Trophoblast cell (in vitro differentiated cells and primary cell): ENCODE results near the gene OR2T35.

Experiments
- DNase-seq, 2 donors: peaks; one replicate each; pipeline ENCODE4 v3.0.0-alpha.2; 2016
- H2AFZ ChIP-seq: 2 replicates; pipeline ENCODE4 v1.6.1; 2013; ENCODE audit warnings: low read length, moderate library complexity, mild to moderate bottlenecking; ENCODE audit not compliant: insufficient read depth, poor library complexity
- H2AK5ac ChIP-seq: 2 replicates; pipeline ENCODE4 v1.6.1; 2013; ENCODE audit warnings: mild to moderate bottlenecking, low read length
- H2BK120ac ChIP-seq: 2 replicates; pipeline ENCODE4 v1.6.1; 2013; ENCODE audit warnings: low read length, mild to moderate bottlenecking, moderate library complexity; ENCODE audit not compliant: insufficient read depth, poor library complexity
- H2BK12ac ChIP-seq: 2 replicates; pipeline ENCODE4 v1.6.1; 2013; ENCODE audit warnings: mild to moderate bottlenecking, low read length, moderate library complexity
- H2BK5ac ChIP-seq: 2 replicates; pipeline ENCODE4 v1.6.1; 2013; ENCODE audit warnings: low read length, low read depth, moderate library complexity, mild to moderate bottlenecking; ENCODE audit not compliant: poor library complexity
- H3K14ac ChIP-seq: 2 replicates; pipeline ENCODE4 v1.6.1; 2013; ENCODE audit warnings: mild to moderate bottlenecking, low read length
- H3K18ac ChIP-seq: 2 replicates; pipeline ENCODE4 v1.6.1; 2013; ENCODE audit warnings: mild to moderate bottlenecking, low read length
- H3K23ac ChIP-seq: 2 replicates; pipeline ENCODE4 v1.6.1; 2013; ENCODE audit warnings: low read length
- H3K27ac ChIP-seq: 2 replicates; pipeline ENCODE4 v1.5.1; 2013; ENCODE audit warnings: low read depth, mild to moderate bottlenecking, inconsistent platforms, low read length, moderate library complexity
- H3K27me3 ChIP-seq: 2 replicates; pipeline ENCODE4 v1.6.1; 2013; ENCODE audit warnings: inconsistent platforms, mild to moderate bottlenecking, low read length, moderate library complexity; ENCODE audit not compliant: insufficient read depth
- H3K36me3 ChIP-seq, 2 experiments: 1 replicate in 1 of 2; 2 replicates in 1 of 2; pipeline ENCODE4 v1.6.1; 2013; ENCODE audit warnings: low read length in 2 of 2, mild to moderate bottlenecking in 2 of 2, moderate library complexity in 1 of 2; ENCODE audit not compliant: insufficient read depth in 2 of 2, control insufficient read depth in 1 of 2
- H3K4ac ChIP-seq: 2 replicates; pipeline ENCODE4 v1.6.1; 2013; ENCODE audit warnings: low read depth, mild to moderate bottlenecking, low read length, moderate library complexity
- H3K4me1 ChIP-seq, 2 experiments: 1 replicate in 1 of 2; 2 replicates in 1 of 2; pipeline ENCODE4 v1.6.1; 2013; ENCODE audit warnings: low read length in 2 of 2, mild to moderate bottlenecking in 2 of 2, moderate library complexity in 1 of 2; ENCODE audit not compliant: insufficient read depth in 2 of 2, control insufficient read depth in 1 of 2
- H3K4me2 ChIP-seq: 2 replicates; pipeline ENCODE4 v1.6.1; 2013; ENCODE audit warnings: inconsistent platforms, mild to moderate bottlenecking, low read length, moderate library complexity
- H3K4me3 ChIP-seq: 2 replicates; pipeline ENCODE4 v1.5.1; 2013; ENCODE audit warnings: mild to moderate bottlenecking, low read depth, low read length, inconsistent platforms
- H3K79me1 ChIP-seq: one replicate; pipeline ENCODE4 v1.6.1; 2013; ENCODE audit warnings: low read length
- H3K79me2 ChIP-seq: 2 replicates; pipeline ENCODE4 v1.6.1; 2013; ENCODE audit warnings: low read length, mild to moderate bottlenecking; ENCODE audit not compliant: control insufficient read depth, insufficient read depth, poor library complexity
- H3K9ac ChIP-seq: 2 replicates; pipeline ENCODE4 v1.6.1; 2013; ENCODE audit warnings: mild to moderate bottlenecking, low read length
- H3K9me3 ChIP-seq: 2 replicates; pipeline ENCODE4 v1.6.1; 2013; ENCODE audit warnings: low read depth, mild to moderate bottlenecking, control low read depth, inconsistent platforms, low read length; ENCODE audit not compliant: insufficient read depth
- H4K12ac ChIP-seq: 2 replicates; pipeline ENCODE4 v1.6.1; 2013; ENCODE audit warnings: low read depth, mild to moderate bottlenecking, low read length, moderate library complexity
- H4K8ac ChIP-seq: 2 replicates; pipeline ENCODE4 v1.6.1; 2013; ENCODE audit warnings: low read depth, mild to moderate bottlenecking, low read length, moderate library complexity
- H4K91ac ChIP-seq: one replicate; pipeline ENCODE4 v1.6.1; 2013; ENCODE audit warnings: low read depth, mild to moderate bottlenecking, low read length, moderate library complexity
- WGBS: extraction: QIAGEN DNeasy Blood & Tissue Kit; methylation state at CpG from one replicate; pipeline ENCODE4 v1.1.7; 2013; ENCODE audit warnings: missing lambda C conversion rate; ENCODE audit not compliant: insufficient read length, insufficient coverage; ENCODE audit errors: extremely low coverage; 5-methylcytosine and 5-hydroxymethylcytosine counted together

The OR2T35 gene

DNA sequence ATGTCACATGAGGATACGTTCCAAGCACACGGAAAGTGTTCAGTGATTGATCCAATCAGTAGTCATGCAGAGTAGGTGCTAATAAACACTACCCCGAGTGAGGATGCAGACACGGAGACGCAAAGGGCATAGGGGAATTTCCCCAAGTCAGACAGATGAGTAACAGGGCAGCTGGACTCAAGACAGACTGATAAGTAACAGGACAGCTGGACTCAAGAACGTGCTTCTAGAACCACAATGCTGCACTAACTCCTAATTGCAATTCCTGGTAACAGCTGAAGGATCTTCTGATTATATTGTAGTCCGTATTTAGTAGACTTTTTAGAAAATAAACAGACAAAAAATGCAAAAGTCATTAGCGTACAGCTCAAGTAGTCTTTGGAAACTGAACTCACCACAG lies 45.7 kb downstream of the OR2T35 start:
- H3K4ac ChIP-seq = no peak overlapping the region
- H3K14ac ChIP-seq = no peak overlapping the region
- H4K12ac ChIP-seq = no peak overlapping the region
- H4K8ac ChIP-seq = no peak overlapping the region
- no peak overlapping the region for H3K4me3 ChIP-seq
- peak in 1 of 2 donors; percentile 1 for DNase-seq
- H2AK5ac ChIP-seq = no peak overlapping the region
- H3K23ac ChIP-seq = no peak overlapping the region
- no peak overlapping the region for H3K18ac ChIP-seq
- no peak overlapping the region for H4K91ac ChIP-seq
- no peak overlapping the region for H2BK120ac ChIP-seq
- H3K4me2 ChIP-seq = no peak overlapping the region
- H3K36me3 ChIP-seq = no peaks in the 10 kb centered on the region
- H3K79me1 ChIP-seq = no peaks in the 10 kb centered on the region
- no peak overlapping the region for H3K27ac ChIP-seq
- H2BK5ac ChIP-seq = no peak overlapping the region
- H3K79me2 ChIP-seq = no peaks in the 10 kb centered on the region
- no peaks in the 10 kb centered on the region for H3K4me1 ChIP-seq
- H3K27me3 ChIP-seq = no peaks in the 10 kb centered on the region
- peaks cover 4% of the 10 kb centered on the region for H3K9me3 ChIP-seq
- WGBS = no CpG with 5 or more reads among the region's 8 CpGs
- no peak overlapping the region for H2BK12ac ChIP-seq
- no peak overlapping the region for H2AFZ ChIP-seq
- H3K9ac ChIP-seq = no peak overlapping the region

DNA sequence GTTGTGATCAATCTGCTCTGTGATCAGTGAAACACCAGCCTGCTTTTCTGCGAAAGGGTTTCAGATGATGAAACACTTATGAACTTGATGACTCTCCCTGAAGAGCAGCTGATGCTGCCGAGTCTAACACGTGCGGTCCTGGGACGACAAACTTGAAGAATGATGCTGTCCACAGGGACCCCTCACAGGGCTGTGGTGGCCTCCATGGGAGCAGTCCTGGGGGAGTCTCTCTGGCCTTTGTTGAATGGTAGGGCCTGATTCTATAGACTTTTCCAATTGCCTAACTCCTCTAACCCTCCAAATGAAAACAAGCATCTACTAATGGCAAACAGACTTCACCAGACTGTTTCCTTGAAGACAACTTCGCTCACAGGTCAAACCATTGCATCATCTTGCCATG lies 47.5 kb downstream of the OR2T35 start, which contains the start of gene OR2T10:
Gene OR2T10 (minus strand): TSS at position 112 of the 400 bp plus-strand sequence. CDS start 3,932 bp downstream, outside the sequence.
- no peaks in the 10 kb centered on the region for H3K27me3 ChIP-seq
- no peak within 1 kb of the TSS for H4K91ac ChIP-seq
- no peaks in the 10 kb centered on the region for H3K4me1 ChIP-seq
- no peak within 1 kb of the TSS for H4K12ac ChIP-seq
- no peak within 1 kb of the TSS for H3K4me3 ChIP-seq
- no peaks in the 10 kb centered on the region for H3K36me3 ChIP-seq
- no peak within 1 kb of the TSS for H3K23ac ChIP-seq
- H3K27ac ChIP-seq = no peak within 1 kb of the TSS
- no peak within 1 kb of the TSS for H2BK120ac ChIP-seq
- H3K14ac ChIP-seq = no peak within 1 kb of the TSS
- no peaks in the 10 kb centered on the region for H3K79me1 ChIP-seq
- no peak for DNase-seq
- H3K9ac ChIP-seq = no peak within 1 kb of the TSS
- no peak within 1 kb of the TSS for H3K18ac ChIP-seq
- no peak within 1 kb of the TSS for H2BK12ac ChIP-seq
- no peak within 1 kb of the TSS for H3K4me2 ChIP-seq
- no peaks in the 10 kb centered on the region for H3K79me2 ChIP-seq
- H2BK5ac ChIP-seq = no peak within 1 kb of the TSS
- H3K9me3 ChIP-seq = peaks cover 10% of the 10 kb centered on the region
- H2AK5ac ChIP-seq = no peak within 1 kb of the TSS
- no peak within 1 kb of the TSS for H2AFZ ChIP-seq
- H4K8ac ChIP-seq = no peak within 1 kb of the TSS
- no peak within 1 kb of the TSS for H3K4ac ChIP-seq
- WGBS = no CpG with 5 or more reads among the region's 6 CpGs

DNA sequence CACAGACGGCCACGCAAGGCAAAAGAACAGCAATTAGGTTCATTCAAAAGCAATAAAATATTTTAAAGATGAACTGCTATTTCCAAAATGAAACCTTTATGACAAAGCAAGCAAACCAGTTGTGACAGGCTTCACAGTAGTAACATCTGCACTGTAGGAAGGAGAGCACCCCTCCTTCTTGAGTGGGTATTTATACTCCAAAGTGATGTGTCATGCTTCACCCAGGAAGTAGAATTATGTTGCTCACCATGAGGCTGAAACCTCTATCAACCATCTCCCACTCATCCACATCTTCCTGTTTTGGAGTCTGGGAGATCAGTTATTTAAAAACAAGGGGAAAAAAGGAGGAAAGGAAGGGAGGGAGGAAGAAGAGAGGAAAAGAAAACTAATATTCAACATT lies 48.5 kb downstream of the OR2T35 start:
- H2BK12ac ChIP-seq = no peak overlapping the region
- H3K23ac ChIP-seq = no peak overlapping the region
- H3K79me1 ChIP-seq = no peaks in the 10 kb centered on the region
- H3K27me3 ChIP-seq = no peaks in the 10 kb centered on the region
- no peak overlapping the region for H3K27ac ChIP-seq
- no peak overlapping the region for H4K8ac ChIP-seq
- no peak overlapping the region for H2BK5ac ChIP-seq
- no peak overlapping the region for H3K4ac ChIP-seq
- H3K79me2 ChIP-seq = no peaks in the 10 kb centered on the region
- H2BK120ac ChIP-seq = no peak overlapping the region
- H3K4me1 ChIP-seq = no peaks in the 10 kb centered on the region
- DNase-seq = no peak
- peaks cover 10% of the 10 kb centered on the region for H3K9me3 ChIP-seq
- no peak overlapping the region for H2AFZ ChIP-seq
- no CpG with 5 or more reads among the region's 2 CpGs for WGBS
- no peak overlapping the region for H4K91ac ChIP-seq
- no peak overlapping the region for H3K18ac ChIP-seq
- no peak overlapping the region for H4K12ac ChIP-seq
- H3K9ac ChIP-seq = no peak overlapping the region
- no peaks in the 10 kb centered on the region for H3K36me3 ChIP-seq
- H3K4me3 ChIP-seq = no peak overlapping the region
- H3K14ac ChIP-seq = no peak overlapping the region
- H3K4me2 ChIP-seq = no peak overlapping the region
- no peak overlapping the region for H2AK5ac ChIP-seq

DNA sequence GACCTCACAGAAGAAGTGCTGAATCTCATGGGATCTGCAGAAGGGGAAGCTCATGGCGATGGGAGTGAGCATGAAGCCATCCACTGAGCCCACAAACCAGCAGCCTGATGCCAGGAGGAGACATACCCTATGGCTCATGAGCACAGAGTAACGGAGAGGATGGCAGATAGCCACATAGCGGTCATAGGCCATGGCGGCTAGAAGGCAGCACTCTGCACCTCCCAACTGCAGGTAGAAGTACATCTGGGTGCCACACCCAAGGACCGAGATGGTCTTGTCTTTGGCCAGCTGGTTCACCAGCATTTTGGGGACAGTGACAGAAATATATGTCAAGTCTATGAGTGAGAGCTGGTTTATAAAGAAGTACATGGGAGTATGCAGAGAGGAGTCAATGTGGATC lies 51.9 kb downstream of the OR2T35 start:
- Histone ChIP-seq H3K27me3 (no peaks in the 10 kb centered on the region), H2AFZ (no peak overlapping the region), H3K27ac (no peak overlapping the region), H4K12ac (no peak overlapping the region), H2BK120ac (no peak overlapping the region), H3K23ac (no peak overlapping the region), H2BK5ac (no peak overlapping the region), H3K79me2 (no peaks in the 10 kb centered on the region), H3K36me3 (no peaks in the 10 kb centered on the region), H3K18ac (no peak overlapping the region), H3K4ac (no peak overlapping the region), H3K14ac (no peak overlapping the region), H3K79me1 (no peaks in the 10 kb centered on the region), H3K4me1 (no peaks in the 10 kb centered on the region), H4K8ac (no peak overlapping the region), H4K91ac (no peak overlapping the region), H2AK5ac (no peak overlapping the region), H3K9ac (no peak overlapping the region), H2BK12ac (no peak overlapping the region), H3K4me3 (peak overlapping the region; percentile 9), H3K9me3 (peaks cover 13% of the 10 kb centered on the region), H3K4me2 (no peak overlapping the region)
- no peak for DNase-seq
- no CpG with 5 or more reads among the region's 5 CpGs for WGBS
